ENCODE measurements around the gene MAML3.

GRCh38 chr4:140133576-140133975 is 20.4 kb downstream of the MAML3 start:
- TF ChIP-seq CTCF (IDR thresholded peaks at IDR 0.05): no peak
- no peak for TF ChIP-seq POLR2A (IDR thresholded peaks at IDR 0.05)

All from uterus (tissue), 2 donors.